ENCODE data around the gene PPP2R3C.
A peak's percentile ranks its signal among the peaks of the same experiment; 100 is the strongest.

PPP2R3C gene

DNA sequence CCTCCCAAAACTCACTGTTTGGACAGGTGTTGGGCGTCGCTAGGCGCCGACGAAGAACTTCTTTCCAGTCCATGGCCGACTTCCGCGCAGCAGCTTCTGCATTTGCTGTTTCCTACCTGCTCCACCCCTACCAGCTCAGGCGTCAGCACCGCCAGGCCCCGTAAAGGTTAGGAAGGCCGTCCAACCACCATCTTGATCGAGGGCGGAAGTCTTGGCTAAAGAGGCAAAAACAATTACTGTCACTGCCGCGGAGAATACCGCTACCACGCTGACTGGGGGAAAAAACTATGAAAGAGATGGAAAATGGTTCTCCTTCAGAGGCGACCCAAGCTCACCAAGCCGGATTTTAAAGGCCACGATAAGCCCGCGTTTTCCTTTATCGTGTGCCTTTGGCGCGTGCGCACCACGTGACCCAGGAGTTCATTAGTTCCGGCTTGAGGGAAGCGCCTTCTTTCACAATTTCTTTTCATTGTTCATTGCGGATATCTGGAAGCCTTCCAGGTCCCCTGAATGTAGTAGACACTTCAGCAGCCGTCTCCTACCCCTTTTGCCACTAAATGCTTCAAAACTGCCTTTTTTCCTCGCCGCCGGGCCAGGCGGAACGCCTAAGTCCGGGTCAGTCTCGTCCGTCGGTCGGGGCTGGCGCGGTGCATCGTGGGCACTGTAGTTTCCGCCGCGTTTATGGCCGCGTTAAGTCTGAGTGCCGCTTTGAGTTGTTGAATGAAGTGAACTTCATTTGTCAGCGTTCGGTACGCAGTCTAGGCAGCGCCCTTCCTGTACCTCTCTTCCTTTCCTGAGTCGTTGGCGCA is at the start of gene PPP2R3C, which contains the start of gene PRORP:
PPP2R3C (minus strand) TSS at position 104 of the 809 bp plus-strand sequence; CDS start at position 73, 31 bp downstream.
PRORP (plus strand) TSS at position 666 of the 809 bp plus-strand sequence. CDS start 694 bp downstream, outside the sequence.
- Histone ChIP-seq H3K9ac (ENCODE audit: insufficient read length) (peak within 1 kb of the TSS; percentile 97), H3K27ac (peak within 1 kb of the TSS; percentile 98), H3K9me3 (ENCODE audit: low read depth, low read length) (no peaks in the 10 kb centered on the region), H3K36me3 (ENCODE audit: insufficient read depth, low read length) (peaks cover 4% of the 10 kb centered on the region), H3K4me3 (peak within 1 kb of the TSS; percentile 93)
- TF ChIP-seq POLR2AphosphoS5 (IDR thresholded peaks at IDR 0.05; ENCODE audit: borderline replicate concordance, low read depth, low read length) (peak; percentile 70; the same call in 1 of the 2 replicates), EZH2 (IDR thresholded peaks at IDR 0.05) (no peak)
- peak; percentile 87 for DNase-seq (ENCODE audit: low read depth, low spot score)

DNA sequence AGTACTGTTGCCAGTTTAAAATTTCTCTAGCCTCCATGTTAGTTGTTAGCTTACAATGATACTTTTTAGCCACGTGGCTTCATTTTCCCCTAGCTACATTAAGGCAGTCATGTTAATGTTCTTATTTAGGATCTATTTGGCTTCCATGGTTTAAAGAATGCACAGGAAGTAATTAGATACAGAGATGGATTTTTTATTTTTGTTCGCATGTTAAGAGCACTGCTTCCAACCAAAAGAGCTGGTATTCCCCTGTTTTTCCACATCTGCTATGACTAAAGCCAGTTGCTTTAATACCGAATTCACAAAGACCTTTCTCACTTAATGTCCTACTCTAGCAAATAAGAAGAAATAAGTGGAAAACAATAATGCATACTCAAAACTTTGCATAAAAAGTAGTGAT is 45.7 kb upstream of the PPP2R3C start:
- peak; percentile 77 for DNase-seq (ENCODE audit: low read depth, low spot score)
- H3K4me3 ChIP-seq: peak overlapping the region; percentile 47
- peak overlapping the region; percentile 91 for H3K27ac ChIP-seq
- TF ChIP-seq POLR2AphosphoS5 (IDR thresholded peaks at IDR 0.05; ENCODE audit: borderline replicate concordance, low read depth, low read length) (no peak), EZH2 (IDR thresholded peaks at IDR 0.05) (no peak), FOXP2 (optimal IDR thresholded peaks at IDR 0.05; ENCODE audit: control extremely low read depth, extremely low read length, insufficient read depth) (no peak)
- no peak overlapping the region for H3K9ac ChIP-seq (ENCODE audit: insufficient read length)
- H3K36me3 ChIP-seq (ENCODE audit: insufficient read depth, low read length): peaks cover 37% of the 10 kb centered on the region
- peaks cover 2% of the 10 kb centered on the region; the same call in 1 of the 2 replicates for H3K9me3 ChIP-seq (ENCODE audit: low read depth, low read length)

DNA sequence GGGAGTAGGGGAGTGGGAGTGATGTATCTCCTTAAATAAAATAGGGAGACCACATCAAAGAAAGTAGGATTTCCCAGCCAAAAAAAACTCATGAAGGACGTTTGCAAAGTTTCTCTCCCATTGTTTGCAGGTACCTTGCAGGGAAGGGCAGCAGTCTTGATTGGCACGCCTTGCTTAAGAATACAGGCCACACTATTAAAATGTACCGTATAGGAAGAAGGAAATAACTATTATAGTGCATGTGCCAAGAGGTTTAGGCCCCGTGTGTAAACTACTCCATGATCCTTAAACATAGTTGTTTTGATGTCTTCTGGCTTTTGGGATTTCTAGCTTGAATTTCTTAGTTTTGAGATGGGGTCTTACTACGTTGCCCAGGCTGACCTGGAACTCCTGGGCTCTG is 43.1 kb upstream of the PPP2R3C start:
- Histone ChIP-seq H3K36me3 (ENCODE audit: insufficient read depth, low read length) (peaks cover 34% of the 10 kb centered on the region), H3K4me3 (no peak overlapping the region), H3K9ac (ENCODE audit: insufficient read length) (no peak overlapping the region), H3K27ac (no peak overlapping the region), H3K9me3 (ENCODE audit: low read depth, low read length) (peaks cover 2% of the 10 kb centered on the region; the same call in 1 of the 2 replicates)
- no peak for DNase-seq (ENCODE audit: low read depth, low spot score)
- no peak for TF ChIP-seq FOXP2 (optimal IDR thresholded peaks at IDR 0.05; ENCODE audit: control extremely low read depth, extremely low read length, insufficient read depth)
- no peak for TF ChIP-seq POLR2AphosphoS5 (IDR thresholded peaks at IDR 0.05; ENCODE audit: borderline replicate concordance, low read depth, low read length)
- no peak for TF ChIP-seq EZH2 (IDR thresholded peaks at IDR 0.05)

DNA sequence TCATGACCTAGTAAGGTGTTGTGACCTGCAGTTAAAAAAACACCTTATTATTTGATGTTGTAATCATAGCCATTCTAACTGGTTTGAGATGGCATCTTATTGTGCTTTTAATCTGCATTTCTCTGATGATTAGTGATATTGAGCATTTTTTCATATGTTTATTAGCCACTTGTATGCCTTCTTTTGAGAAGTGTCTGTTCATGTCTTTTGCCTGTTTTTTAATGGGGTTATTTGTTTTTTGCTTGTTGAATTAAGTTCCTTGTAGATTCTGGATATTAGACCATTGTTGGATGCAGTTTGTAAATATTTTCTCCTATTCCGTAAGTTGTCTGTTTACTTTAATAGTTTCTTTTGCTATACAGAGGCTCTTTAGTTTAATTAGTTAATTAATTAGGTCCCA is 41.6 kb upstream of the PPP2R3C start:
- no peak overlapping the region for H3K4me3 ChIP-seq
- no peak for DNase-seq (ENCODE audit: low read depth, low spot score)
- no peak overlapping the region for H3K27ac ChIP-seq
- peaks cover 2% of the 10 kb centered on the region; the same call in 1 of the 2 replicates for H3K9me3 ChIP-seq (ENCODE audit: low read depth, low read length)
- TF ChIP-seq POLR2AphosphoS5 (IDR thresholded peaks at IDR 0.05; ENCODE audit: borderline replicate concordance, low read depth, low read length) (no peak), EZH2 (IDR thresholded peaks at IDR 0.05) (no peak), FOXP2 (optimal IDR thresholded peaks at IDR 0.05; ENCODE audit: control extremely low read depth, extremely low read length, insufficient read depth) (no peak)
- H3K9ac ChIP-seq (ENCODE audit: insufficient read length): no peak overlapping the region
- peaks cover 33% of the 10 kb centered on the region for H3K36me3 ChIP-seq (ENCODE audit: insufficient read depth, low read length)

DNA sequence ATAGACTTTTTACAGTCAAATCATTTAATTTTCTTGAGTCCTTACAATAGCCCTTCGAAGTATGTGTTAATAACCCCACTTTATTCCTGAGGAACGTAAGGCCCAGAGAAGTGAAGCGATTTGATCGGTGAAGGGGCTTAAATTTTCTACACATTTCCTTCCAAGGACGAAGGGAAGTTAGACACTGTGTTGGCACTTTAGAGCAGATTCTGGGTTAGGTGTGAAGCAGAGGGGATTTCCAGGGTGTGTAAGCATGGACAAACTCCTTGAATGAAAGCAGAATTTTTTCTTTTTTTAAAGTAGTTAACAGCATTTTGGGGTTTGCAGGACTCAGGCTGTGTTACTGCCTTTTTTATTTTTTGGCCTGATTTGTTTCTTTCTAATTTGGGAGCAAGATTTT is 39.4 kb upstream of the PPP2R3C start:
- Histone ChIP-seq H3K36me3 (ENCODE audit: insufficient read depth, low read length) (peaks cover 26% of the 10 kb centered on the region), H3K4me3 (no peak overlapping the region), H3K27ac (peak overlapping the region; percentile 29), H3K9ac (ENCODE audit: insufficient read length) (no peak overlapping the region), H3K9me3 (ENCODE audit: low read depth, low read length) (no peaks in the 10 kb centered on the region)
- no peak for DNase-seq (ENCODE audit: low read depth, low spot score)
- TF ChIP-seq POLR2AphosphoS5 (IDR thresholded peaks at IDR 0.05; ENCODE audit: borderline replicate concordance, low read depth, low read length) (no peak), EZH2 (IDR thresholded peaks at IDR 0.05) (no peak), FOXP2 (optimal IDR thresholded peaks at IDR 0.05; ENCODE audit: control extremely low read depth, extremely low read length, insufficient read depth) (no peak)

DNA sequence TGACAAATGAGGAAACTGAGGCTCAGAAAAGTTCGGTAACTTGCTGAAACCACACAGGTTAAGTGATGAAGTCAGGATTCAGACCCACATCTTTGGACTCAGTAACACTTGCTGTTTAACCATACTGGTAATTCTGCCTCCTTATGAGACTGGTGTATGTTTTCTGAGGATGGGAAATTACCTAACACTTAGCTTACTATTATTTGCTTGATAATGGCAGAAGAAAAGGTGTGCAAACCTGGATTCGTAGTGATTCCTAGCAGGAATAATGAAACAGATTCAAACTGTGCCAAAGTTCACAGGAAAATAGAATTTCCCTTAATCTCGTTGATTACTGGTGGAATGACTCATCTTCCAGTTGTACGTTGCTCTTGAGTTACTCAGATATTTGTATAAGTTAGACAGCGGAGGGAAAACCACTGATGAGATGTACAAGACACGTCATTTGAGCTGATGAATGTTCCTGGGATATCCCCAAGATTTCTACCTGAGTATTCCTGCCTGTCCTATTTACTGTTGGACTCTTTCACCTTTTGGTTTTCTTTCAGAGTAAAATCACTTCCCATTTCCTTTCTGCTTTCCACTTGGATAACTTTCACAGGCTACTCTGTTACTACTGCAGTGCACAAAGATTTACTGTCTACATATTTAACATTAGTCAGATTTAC is 38.1 kb upstream of the PPP2R3C start:
- no peak for DNase-seq (ENCODE audit: low read depth, low spot score)
- peaks cover 22% of the 10 kb centered on the region for H3K36me3 ChIP-seq (ENCODE audit: insufficient read depth, low read length)
- TF ChIP-seq FOXP2 (optimal IDR thresholded peaks at IDR 0.05; ENCODE audit: control extremely low read depth, extremely low read length, insufficient read depth): no peak
- TF ChIP-seq EZH2 (IDR thresholded peaks at IDR 0.05): no peak
- no peak for TF ChIP-seq POLR2AphosphoS5 (IDR thresholded peaks at IDR 0.05; ENCODE audit: borderline replicate concordance, low read depth, low read length)
- H3K4me3 ChIP-seq: no peak overlapping the region
- peak overlapping the region; percentile 29 for H3K27ac ChIP-seq
- no peaks in the 10 kb centered on the region for H3K9me3 ChIP-seq (ENCODE audit: low read depth, low read length)
- H3K9ac ChIP-seq (ENCODE audit: insufficient read length): no peak overlapping the region

DNA sequence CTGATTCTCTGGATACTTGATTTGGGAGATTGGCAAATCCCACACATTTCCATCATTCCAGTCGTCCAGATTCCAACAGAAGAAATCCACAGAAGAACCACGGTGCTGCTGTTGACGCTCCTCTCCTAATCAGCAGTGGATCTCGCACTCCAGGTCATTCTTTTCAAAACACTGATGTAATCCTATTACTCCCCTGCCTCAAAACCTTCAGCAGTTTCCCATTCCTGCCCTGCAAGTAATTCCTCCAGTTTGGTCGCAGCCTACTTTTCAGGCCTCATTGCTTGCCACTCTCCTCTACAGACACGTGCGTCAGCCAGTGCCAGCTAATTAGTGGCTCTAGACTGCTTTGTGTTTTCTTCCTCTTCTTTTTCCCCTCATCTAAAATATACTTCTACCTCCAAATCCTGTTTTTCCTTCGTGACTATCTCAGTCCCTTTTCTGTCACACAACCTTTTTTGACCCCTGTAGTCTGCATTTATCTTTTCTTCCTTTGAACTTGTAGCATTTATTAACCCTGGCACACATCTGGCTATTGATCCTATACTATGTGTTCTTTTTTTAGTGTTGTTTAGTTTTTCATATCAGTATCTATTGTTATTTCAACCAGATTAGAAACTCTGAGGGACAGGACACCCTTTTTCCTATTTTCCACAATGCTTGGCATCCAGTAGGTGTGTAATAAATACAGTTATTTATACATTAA is 37.3 kb upstream of the PPP2R3C start:
- H3K27ac ChIP-seq: 0 out of 2 replicates have a peak overlapping the region, but pooled peaks have one; percentile 22
- no peak for DNase-seq (ENCODE audit: low read depth, low spot score)
- no peak overlapping the region for H3K9ac ChIP-seq (ENCODE audit: insufficient read length)
- no peaks in the 10 kb centered on the region for H3K9me3 ChIP-seq (ENCODE audit: low read depth, low read length)
- no peak for TF ChIP-seq EZH2 (IDR thresholded peaks at IDR 0.05)
- no peak for TF ChIP-seq FOXP2 (optimal IDR thresholded peaks at IDR 0.05; ENCODE audit: control extremely low read depth, extremely low read length, insufficient read depth)
- TF ChIP-seq POLR2AphosphoS5 (IDR thresholded peaks at IDR 0.05; ENCODE audit: borderline replicate concordance, low read depth, low read length): no peak
- H3K36me3 ChIP-seq (ENCODE audit: insufficient read depth, low read length): peaks cover 14% of the 10 kb centered on the region
- H3K4me3 ChIP-seq: no peak overlapping the region

DNA sequence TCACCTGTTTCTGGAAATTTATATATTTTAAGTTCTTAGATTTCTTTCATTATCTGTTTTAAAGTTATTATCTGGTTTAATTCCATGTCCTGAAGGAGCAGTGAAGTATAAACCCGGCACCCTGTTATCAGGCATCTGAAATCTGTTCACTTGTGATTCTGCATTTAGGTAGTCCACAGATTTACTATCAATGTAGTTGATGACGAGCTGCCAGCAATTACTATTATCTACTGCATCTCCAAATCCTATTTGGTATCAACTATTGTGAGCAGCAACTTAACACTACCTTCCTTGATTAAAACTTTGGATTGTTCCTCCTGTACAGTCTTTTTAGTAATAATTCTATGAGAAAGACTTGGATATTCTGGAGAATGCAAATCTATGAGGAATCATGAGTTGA is 36.7 kb upstream of the PPP2R3C start:
- no peak overlapping the region for H3K4me3 ChIP-seq
- TF ChIP-seq POLR2AphosphoS5 (IDR thresholded peaks at IDR 0.05; ENCODE audit: borderline replicate concordance, low read depth, low read length) (no peak), FOXP2 (optimal IDR thresholded peaks at IDR 0.05; ENCODE audit: control extremely low read depth, extremely low read length, insufficient read depth) (no peak), EZH2 (IDR thresholded peaks at IDR 0.05) (no peak)
- no peak overlapping the region for H3K9ac ChIP-seq (ENCODE audit: insufficient read length)
- no peak for DNase-seq (ENCODE audit: low read depth, low spot score)
- H3K9me3 ChIP-seq (ENCODE audit: low read depth, low read length): no peaks in the 10 kb centered on the region
- peaks cover 10% of the 10 kb centered on the region; the same call in 1 of the 2 replicates for H3K36me3 ChIP-seq (ENCODE audit: insufficient read depth, low read length)
- H3K27ac ChIP-seq: no peak overlapping the region

Data from SK-N-MC (cell line).